GM12872 (cell line): Measurements from ENCODE around the gene PHF2.

Source experiments
- CTCF ChIP-seq: IDR thresholded peaks from 3 replicates; pipeline ENCODE4 v1.5.1; 2011; ENCODE audit warnings: low read depth, mild to moderate bottlenecking, low read length, moderate library complexity; ENCODE audit not compliant: insufficient read depth

PHF2 gene

GRCh38 chr9:93635186-93636107 is 59.1 kb downstream of the PHF2 start:
- TF ChIP-seq CTCF: no peak

DNA sequence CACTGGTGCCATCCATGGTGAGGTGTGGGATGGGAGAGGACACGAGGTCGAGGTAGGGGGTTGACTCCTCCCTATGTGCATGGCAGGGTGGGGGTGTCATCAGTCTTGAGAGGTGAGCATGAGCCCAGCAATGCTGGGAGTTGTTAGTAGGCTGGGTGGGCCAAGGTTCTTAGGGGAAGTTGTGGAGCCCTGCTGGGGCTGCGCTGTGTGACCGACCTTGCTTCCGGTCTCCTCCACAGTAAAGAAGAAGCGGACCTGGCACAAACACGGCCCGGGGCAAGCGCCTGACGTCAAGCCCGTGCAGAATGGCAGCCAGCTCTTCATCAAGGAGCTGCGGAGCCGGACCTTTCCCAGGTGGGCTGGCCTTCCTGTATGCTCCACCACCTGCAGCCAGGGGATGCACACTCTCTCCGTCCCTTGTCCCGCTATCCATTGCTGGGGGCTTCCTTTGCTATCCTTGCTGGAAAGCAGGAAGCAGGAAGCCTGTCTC is 59.8 kb downstream of the PHF2 start:
- no peak for TF ChIP-seq CTCF

DNA sequence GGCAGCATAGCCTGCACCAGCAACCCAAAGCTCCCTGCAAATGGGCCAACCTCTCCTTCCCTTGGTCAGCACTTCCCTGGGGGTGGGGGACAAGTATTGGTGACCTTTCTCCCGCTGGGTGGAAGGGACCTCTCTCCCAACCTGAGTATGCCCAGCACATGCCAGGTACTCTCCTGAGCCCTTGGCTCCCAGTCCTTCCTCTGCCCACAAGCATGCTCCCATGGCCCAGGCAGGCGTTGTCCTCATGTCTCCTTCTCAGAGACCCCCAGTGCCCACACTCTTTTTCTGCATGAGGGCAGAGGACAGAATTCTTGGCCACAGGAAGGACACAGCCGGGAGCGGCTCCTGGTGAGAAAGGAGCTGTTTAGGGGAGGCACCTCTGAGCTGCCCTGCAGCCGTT is 60.3 kb downstream of the PHF2 start:
- TF ChIP-seq CTCF: no peak

- TF ChIP-seq CTCF: no peak
Observed at GRCh38 chr9:93637886-93638285, 61.5 kb downstream of the PHF2 start.

GRCh38 chr9:93640027-93640426 is 63.6 kb downstream of the PHF2 start:
- TF ChIP-seq CTCF: no peak

- no peak for TF ChIP-seq CTCF
Observed at GRCh38 chr9:93642961-93643360, 66.6 kb downstream of the PHF2 start.

- TF ChIP-seq CTCF: no peak
Observed at GRCh38 chr9:93644397-93645088, 68.2 kb downstream of the PHF2 start.
